ENCODE results near the gene LAMTOR2.

Gene LAMTOR2

GRCh38 chr1:156055281-156056048 is 883 bp downstream of the LAMTOR2 start:
- peak overlapping the region; percentile 99 for H3K4me3 ChIP-seq (ENCODE audit: low read depth, low read length)
- TF ChIP-seq, protein P1, sequence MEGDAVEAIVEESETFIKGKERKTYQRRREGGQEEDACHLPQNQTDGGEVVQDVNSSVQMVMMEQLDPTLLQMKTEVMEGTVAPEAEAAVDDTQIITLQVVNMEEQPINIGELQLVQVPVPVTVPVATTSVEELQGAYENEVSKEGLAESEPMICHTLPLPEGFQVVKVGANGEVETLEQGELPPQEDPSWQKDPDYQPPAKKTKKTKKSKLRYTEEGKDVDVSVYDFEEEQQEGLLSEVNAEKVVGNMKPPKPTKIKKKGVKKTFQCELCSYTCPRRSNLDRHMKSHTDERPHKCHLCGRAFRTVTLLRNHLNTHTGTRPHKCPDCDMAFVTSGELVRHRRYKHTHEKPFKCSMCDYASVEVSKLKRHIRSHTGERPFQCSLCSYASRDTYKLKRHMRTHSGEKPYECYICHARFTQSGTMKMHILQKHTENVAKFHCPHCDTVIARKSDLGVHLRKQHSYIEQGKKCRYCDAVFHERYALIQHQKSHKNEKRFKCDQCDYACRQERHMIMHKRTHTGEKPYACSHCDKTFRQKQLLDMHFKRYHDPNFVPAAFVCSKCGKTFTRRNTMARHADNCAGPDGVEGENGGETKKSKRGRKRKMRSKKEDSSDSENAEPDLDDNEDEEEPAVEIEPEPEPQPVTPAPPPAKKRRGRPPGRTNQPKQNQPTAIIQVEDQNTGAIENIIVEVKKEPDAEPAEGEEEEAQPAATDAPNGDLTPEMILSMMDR (IDR thresholded peaks at IDR 0.05; ENCODE audit: insufficient read depth, low read length, missing control alignments), result no peak
- CTCF ChIA-PET, result interaction anchor here (1.3 to 3.3 kb wide), 2 partner anchors 10 to 23 kb away, joined by 3 to 27 read pairs; no protein-coding TSS in a partner anchor
- POLR2A ChIA-PET, result no interaction called here
- no peak for DNase-seq (ENCODE audit: low read depth, low spot score)

DNA sequence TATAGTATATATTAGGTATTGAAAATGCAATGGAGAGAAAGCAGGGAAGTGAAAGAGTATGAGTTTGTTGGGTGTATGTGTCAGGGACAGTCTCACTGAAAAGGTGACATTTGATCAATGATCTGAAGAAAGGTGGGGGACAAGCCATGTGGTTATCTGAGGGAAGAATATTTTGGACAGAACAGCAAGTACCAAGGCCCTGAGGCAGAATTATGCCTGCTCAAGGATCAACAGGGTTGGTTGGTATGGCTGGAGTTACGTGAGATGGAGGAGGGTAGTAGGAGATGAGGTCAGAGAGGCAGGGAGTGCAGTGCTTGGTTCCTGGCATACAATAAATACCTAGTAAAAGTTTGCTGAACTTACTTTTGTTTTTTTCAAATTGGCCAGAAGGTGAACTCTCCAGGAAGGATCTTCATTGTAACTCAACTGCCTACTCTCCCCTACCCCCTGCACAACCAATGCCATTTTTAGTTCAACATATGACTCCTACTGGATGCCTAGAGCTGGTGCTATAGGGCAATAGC is 1.8 kb downstream of the LAMTOR2 start:
- CTCF ChIA-PET, result interaction anchor here (1.3 to 3.3 kb wide), 2 partner anchors 9 to 23 kb away, joined by 3 to 27 read pairs; no protein-coding TSS in a partner anchor

DNA sequence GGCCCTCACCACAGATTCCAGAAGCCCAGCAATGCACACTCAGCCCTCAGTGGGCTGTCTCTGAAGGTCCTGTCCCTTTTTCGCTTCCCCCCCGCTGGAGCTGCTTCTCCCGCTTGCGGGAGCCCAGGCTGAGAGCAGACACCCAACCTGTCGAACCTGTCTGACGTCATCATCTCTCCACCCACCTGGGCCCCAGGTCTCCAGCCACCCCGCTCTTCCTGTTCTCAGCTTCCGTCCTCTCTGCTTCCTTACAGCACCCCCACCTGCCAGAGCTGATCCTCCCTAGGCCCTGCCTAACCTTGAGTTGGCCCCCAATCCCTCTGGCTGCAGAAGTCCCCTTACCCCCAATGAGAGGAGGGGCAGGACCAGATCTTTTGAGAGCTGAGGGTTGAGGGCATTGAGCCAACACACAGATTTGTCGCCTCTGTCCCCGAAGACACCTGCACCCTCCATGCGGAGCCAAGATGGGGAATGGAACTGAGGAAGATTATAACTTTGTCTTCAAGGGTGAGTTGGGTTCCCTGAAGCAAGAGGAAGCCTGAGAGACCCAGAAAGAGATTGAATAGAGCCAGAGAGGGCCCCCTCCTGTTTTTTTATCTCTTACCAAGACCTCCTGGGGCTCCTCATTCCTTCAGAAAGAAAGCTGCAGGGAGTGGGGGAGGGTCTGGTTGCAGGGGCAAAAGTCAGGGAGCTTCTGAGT is 6.5 kb downstream of the LAMTOR2 start, which contains the start of gene RAB25:
Gene RAB25, plus strand, starts transcription at position 224 of the 700 bp plus-strand sequence. Its CDS starts 241 bp downstream, at position 465.
- H3K4me3 ChIP-seq (ENCODE audit: low read depth, low read length), result no peak within 1 kb of the TSS
- POLR2A ChIA-PET, result no interaction called here

More for the DNA sequence above, 1.8 kb downstream of the LAMTOR2 start:
- TF ChIP-seq, protein P1 (IDR thresholded peaks at IDR 0.05; ENCODE audit: insufficient read depth, low read length, missing control alignments), result no peak
- POLR2A ChIA-PET, result no interaction called here
- H3K4me3 ChIP-seq (ENCODE audit: low read depth, low read length), result no peak overlapping the region
- DNase-seq (ENCODE audit: low read depth, low spot score), result no peak

DNA sequence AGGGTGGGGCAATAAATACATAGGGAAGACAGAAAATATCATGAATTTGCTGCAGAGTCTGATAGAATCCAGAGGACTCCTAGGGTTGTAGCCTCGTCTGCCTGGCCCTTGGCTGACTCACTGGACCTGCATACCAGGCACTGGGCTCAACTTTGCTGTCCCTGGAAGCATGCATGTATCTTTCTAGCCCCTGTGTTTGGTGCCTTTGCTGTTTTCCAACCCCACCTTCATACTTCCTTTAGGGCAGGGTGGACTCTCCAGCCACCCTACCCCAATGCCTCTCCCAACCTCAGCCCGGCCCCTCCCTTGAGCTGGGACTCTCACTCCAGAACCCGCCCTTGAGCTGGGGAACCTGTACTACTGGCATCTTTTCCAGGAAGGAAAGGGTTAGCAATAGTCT is 7.6 kb downstream of the LAMTOR2 start:
- no peak for DNase-seq (ENCODE audit: low read depth, low spot score)
- H3K4me3 ChIP-seq (ENCODE audit: low read depth, low read length), result no peak overlapping the region
- TF ChIP-seq, protein P1 (IDR thresholded peaks at IDR 0.05; ENCODE audit: insufficient read depth, low read length, missing control alignments), result no peak
- ChIA-PET CTCF (interaction anchor here (1.0 to 2.4 kb wide), 3 partner anchors 11 to 28 kb away, joined by 3 to 11 read pairs (median 8); no protein-coding TSS in a partner anchor), POLR2A (no interaction called here)

More for the DNA sequence above, 6.5 kb downstream of the LAMTOR2 start, which contains the start of gene RAB25:
- TF ChIP-seq, protein P1 (IDR thresholded peaks at IDR 0.05; ENCODE audit: insufficient read depth, low read length, missing control alignments), result no peak
- no peak for DNase-seq (ENCODE audit: low read depth, low spot score)
- CTCF ChIA-PET, result no interaction called here

DNA sequence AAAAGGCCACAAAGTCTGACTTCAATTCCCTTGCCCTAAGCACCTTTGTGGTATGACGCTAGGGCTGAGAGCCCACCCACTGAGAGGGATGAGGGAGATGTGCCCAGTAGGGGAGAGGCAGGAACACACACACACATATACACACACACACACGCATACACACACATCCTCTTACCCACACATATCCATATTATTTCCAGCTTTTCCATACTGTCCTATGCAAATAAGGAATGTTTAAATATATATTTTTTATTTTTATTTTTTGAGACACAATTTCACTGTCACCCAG is 9.4 kb downstream of the LAMTOR2 start:
- no peak for DNase-seq (ENCODE audit: low read depth, low spot score)
- ChIA-PET CTCF (interaction anchor here (0.9 to 3.2 kb wide), 4 partner anchors 7 to 127 kb away, joined by 3 to 27 read pairs (median 7); no protein-coding TSS in a partner anchor), POLR2A (interaction anchor here (1.0 kb wide), 1 partner anchor 47 kb away, joined by 3 read pairs; no protein-coding TSS in a partner anchor)
- H3K4me3 ChIP-seq (ENCODE audit: low read depth, low read length), result no peak overlapping the region
- TF ChIP-seq, protein P1 (IDR thresholded peaks at IDR 0.05; ENCODE audit: insufficient read depth, low read length, missing control alignments), result no peak

GRCh38 chr1:156064615-156065014 is 10.0 kb downstream of the LAMTOR2 start:
- DNase-seq (ENCODE audit: low read depth, low spot score), result no peak
- POLR2A ChIA-PET, result no interaction called here
- TF ChIP-seq, protein P1 (IDR thresholded peaks at IDR 0.05; ENCODE audit: insufficient read depth, low read length, missing control alignments), result no peak
- CTCF ChIA-PET, result interaction anchor here (0.6 to 4.1 kb wide), 14 partner anchors 8 to 161 kb away, joined by 3 to 29 read pairs (median 4); partner anchors contain the start of gene SLC25A44
- H3K4me3 ChIP-seq (ENCODE audit: low read depth, low read length), result no peak overlapping the region

Data from AG04449 (cell line).